GM12892 (cell line): ENCODE data around the gene RGS7BP.

Experiments
- DNase-seq: peaks from one replicate; pipeline ENCODE4 v3.0.0; 2011; ENCODE audit not compliant: insufficient read length
- FAIRE-seq: peaks from 2 replicates; lab custom pipeline; 2011; peaks lifted over from hg19 to GRCh38; lab: Jason Lieb, UNC
- POLR2A ChIP-seq: IDR thresholded peaks from 2 replicates; pipeline ENCODE4 v1.6.1; 2011; ENCODE audit warnings: low read depth, low read length, control low read depth
- POLR2AphosphoS5 ChIP-seq: IDR thresholded peaks from 2 replicates; pipeline ENCODE4 v1.6.1; 2011; ENCODE audit warnings: low read depth, low read length, control low read depth
- TAF1 ChIP-seq: IDR thresholded peaks from 2 replicates; pipeline ENCODE4 v1.6.1; 2011; ENCODE audit warnings: low read depth, mild to moderate bottlenecking, control low read depth, low read length, borderline replicate concordance

RGS7BP gene

DNA sequence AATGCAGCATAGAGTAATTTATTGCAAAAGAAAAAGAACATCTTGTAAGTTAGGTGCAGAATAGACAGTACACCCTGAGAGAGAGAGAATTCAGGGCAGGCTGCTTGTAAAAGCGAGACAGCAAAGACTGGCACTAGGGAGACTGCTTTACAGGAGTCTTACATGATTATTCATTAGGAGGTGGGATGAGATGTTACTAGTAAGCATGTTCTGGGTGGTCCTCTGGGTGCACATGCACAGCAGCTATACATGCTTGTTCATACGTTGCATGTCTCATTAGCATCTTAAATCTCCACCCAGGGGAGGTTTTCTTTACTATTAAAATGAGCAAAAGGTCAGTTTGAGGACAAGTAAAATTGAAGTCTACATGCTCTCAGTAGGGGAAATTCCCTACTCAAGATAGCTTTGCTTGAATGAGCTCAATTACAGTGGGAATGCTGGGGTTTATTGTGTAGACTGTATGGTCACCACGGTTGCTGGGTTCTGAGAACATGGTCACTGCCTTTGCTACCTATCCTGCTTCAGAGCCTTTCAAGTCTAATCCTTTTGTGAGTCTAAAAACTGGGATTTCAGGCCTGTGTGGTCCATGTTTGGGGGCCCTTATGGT is 60.6 kb downstream of the RGS7BP start:
- DNase-seq, result no peak
- peak; percentile 46 for FAIRE-seq
- TF ChIP-seq POLR2A, result no peak
- TF ChIP-seq POLR2AphosphoS5, result no peak
- TF ChIP-seq TAF1, result no peak

- TF ChIP-seq POLR2AphosphoS5 (no peak), POLR2A (no peak), TAF1 (no peak)
- DNase-seq (no peak), FAIRE-seq (no peak)
Observed at GRCh38 chr5:64569858-64570257, 64.0 kb downstream of the RGS7BP start.

DNA sequence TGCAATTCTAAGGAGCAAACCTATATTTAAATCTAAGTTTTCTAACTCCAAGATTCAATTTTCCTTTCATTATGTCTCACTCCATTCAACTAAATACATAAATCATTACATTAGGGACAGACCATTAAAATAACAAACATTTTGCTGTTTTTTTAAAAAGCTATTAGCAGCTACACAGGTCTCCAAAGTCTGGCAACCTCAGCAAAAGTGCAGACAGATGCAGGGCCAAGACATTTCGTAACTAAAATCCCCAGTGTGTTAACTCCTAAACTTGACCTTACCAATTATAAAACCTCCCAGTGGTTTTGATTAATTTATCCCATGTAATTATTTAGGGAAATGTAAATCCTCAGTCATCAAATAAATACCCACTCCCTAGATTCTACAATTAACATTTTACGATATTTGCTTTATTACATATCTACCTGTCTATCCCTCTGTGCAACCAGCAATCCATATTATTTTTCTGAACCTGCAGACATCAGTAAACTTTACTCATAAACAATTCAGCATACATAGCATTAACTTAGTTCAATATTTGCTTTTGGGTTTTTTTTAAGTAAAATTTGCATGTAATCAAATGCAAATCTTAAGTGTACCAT is 64.7 kb downstream of the RGS7BP start:
- no peak for TF ChIP-seq POLR2AphosphoS5
- no peak for TF ChIP-seq POLR2A
- TF ChIP-seq TAF1, result no peak
- DNase-seq (no peak), FAIRE-seq (no peak)

DNA sequence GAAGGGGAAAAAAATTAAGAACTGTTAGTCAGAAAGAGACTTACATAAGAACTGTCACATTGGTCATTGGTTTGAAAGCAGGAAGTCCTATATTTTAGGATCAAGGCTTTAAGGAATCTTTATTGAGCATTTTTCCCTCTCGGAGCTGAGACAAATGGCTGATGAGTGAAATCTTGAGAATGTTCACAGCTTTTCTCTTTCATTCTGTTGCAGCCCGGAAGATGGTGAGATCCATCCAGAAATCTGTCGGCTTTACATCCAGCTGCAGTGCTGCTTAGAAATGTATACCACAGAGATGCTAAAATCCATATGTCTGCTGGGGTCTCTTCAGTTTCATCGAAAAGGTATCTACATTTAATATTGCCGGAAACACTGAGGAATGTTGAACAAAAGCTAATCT is 69.7 kb downstream of the RGS7BP start:
- TF ChIP-seq POLR2A, result no peak
- TF ChIP-seq POLR2AphosphoS5, result no peak
- no peak for TF ChIP-seq TAF1
- peak; percentile 38 for FAIRE-seq
- DNase-seq, result no peak

- FAIRE-seq, result no peak
- DNase-seq, result no peak
- TF ChIP-seq POLR2A, result no peak
Observed at GRCh38 chr5:64576250-64576649, 70.4 kb downstream of the RGS7BP start.

- FAIRE-seq, result no peak
- no peak for TF ChIP-seq POLR2AphosphoS5
- TF ChIP-seq TAF1, result no peak
- no peak for TF ChIP-seq POLR2A
- DNase-seq, result no peak
Observed at GRCh38 chr5:64585646-64586045, 79.8 kb downstream of the RGS7BP start.

GRCh38 chr5:64587370-64587769 is 81.6 kb downstream of the RGS7BP start:
- DNase-seq (no peak), FAIRE-seq (no peak)
- TF ChIP-seq TAF1, result no peak
- TF ChIP-seq POLR2A, result no peak
- TF ChIP-seq POLR2AphosphoS5, result no peak

DNA sequence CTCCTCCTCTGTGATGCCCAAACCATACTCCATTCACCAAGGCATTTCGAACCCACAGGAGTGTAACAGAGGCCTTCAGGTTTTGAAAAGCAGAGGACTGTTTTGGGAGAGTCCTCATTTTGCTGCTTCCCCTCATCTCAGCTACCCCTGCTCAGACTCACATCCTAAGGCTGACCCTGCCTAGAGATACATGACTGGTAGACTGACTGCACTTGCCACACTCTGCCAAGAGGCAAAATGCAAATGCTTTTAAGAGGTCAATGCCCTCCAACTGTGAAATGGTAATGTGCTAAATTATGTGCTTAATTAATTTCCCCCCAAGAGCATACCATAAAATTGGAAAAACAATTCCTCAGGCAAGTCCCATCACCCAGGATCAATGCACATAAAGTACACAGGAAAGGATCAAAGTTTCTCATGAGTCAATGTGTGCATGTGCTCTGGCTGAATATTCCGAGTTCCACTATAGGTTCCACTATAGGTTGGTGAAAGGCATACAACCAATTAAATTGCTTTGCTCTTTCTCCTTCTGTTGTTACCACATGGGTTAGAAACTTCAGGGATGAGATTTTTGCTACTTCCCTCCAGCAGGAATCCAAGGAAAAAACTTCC is 87.0 kb downstream of the RGS7BP start:
- TF ChIP-seq TAF1, result no peak
- no peak for TF ChIP-seq POLR2A
- FAIRE-seq, result no peak
- no peak for DNase-seq

DNA sequence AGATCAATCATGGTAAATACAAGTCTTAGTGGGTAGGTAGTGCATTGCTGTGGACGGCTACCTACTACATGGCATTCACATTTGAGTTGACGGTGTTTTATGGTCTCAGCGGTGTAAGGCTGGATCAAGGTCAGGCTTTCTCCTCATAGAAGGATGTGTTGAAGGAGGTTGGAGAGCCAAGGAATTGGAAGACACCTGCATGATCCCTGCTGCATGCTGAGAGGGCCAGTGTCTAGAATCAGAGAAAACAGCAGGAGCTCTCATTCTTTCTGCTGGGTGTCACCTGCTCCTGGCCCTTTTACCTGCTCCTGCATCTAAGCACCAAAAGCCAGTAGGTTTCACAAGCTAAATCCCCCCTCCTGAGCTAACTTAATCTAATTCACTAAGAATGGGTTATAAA is 88.2 kb downstream of the RGS7BP start:
- DNase-seq, result no peak
- no peak for FAIRE-seq
- TF ChIP-seq POLR2A (no peak), TAF1 (no peak), POLR2AphosphoS5 (no peak)

- DNase-seq (no peak), FAIRE-seq (no peak)
- no peak for TF ChIP-seq TAF1
- TF ChIP-seq POLR2AphosphoS5, result no peak
- no peak for TF ChIP-seq POLR2A
Observed at GRCh38 chr5:64594601-64595000, 88.8 kb downstream of the RGS7BP start.

GRCh38 chr5:64595031-64595855 is 89.4 kb downstream of the RGS7BP start:
- no peak for FAIRE-seq

GRCh38 chr5:64599226-64599625 is 93.4 kb downstream of the RGS7BP start:
- no peak for FAIRE-seq
- TF ChIP-seq POLR2A (no peak), TAF1 (no peak), POLR2AphosphoS5 (no peak)
- DNase-seq, result no peak

More at GRCh38 chr5:64595031-64595855, 89.4 kb downstream of the RGS7BP start:
- no peak for TF ChIP-seq POLR2A
- no peak for TF ChIP-seq TAF1
- TF ChIP-seq POLR2AphosphoS5, result no peak
- no peak for DNase-seq
